Ovary (tissue), 9 donors: Measurements from ENCODE around the gene ACTG2. TPM values are rescaled to one million over a fixed set of nuclear protein-coding genes. Genes with fewer than 3 reads are reported as not detected.

Experiments
- DNase-seq, 5 donors: peaks; one replicate each; pipeline ENCODE4 v3.0.0-alpha.2; 2019 to 2020
- H3K27ac ChIP-seq, 2 donors: fragments of 200-600 bp; one replicate each; pipeline versions ENCODE4 v1.5.1 to v1.8.0; 2019 to 2022
- H3K27me3 ChIP-seq: fragments of 200-600 bp; one replicate; pipeline ENCODE4 v1.8.0; 2022
- H3K36me3 ChIP-seq: fragments of 200-600 bp; sonication (generic); one replicate; pipeline ENCODE4 v1.5.1; 2019
- H3K4me1 ChIP-seq: one replicate; pipeline ENCODE4 v1.8.1; 2013; ENCODE audit warnings: mild to moderate bottlenecking, moderate library complexity; ENCODE audit not compliant: insufficient read depth
- H3K4me3 ChIP-seq: fragments of 200-600 bp; sonication (generic); one replicate; pipeline ENCODE4 v1.5.1; 2017
- H3K9me3 ChIP-seq, 2 donors: fragments of 200-600 bp in 1 of 2; sonication (generic) in 1 of 2; one replicate each; pipeline versions ENCODE4 v1.5.1 to v1.8.1; 2013 to 2019; ENCODE audit warnings: mild to moderate bottlenecking in 1 of 2, moderate library complexity in 1 of 2
- CTCF ChIP-seq, 3 donors: fragments of 450-650 bp in 2 of 3; fragments of 200-600 bp in 1 of 3; IDR thresholded peaks; one replicate each; pipeline versions ENCODE4 v1.5.1 to v1.8.0; 2016 to 2022; ENCODE audit warnings: antibody characterized with exemption in 3 of 3, mild to moderate bottlenecking in 1 of 3
- EP300 ChIP-seq: sonication (generic); formaldehyde crosslinking; IDR thresholded peaks from one replicate; pipeline ENCODE4 v1.6.1; 2017; ENCODE audit warnings: antibody characterized with exemption
- POLR2A ChIP-seq: fragments of 450-650 bp; IDR thresholded peaks from one replicate; pipeline ENCODE4 v1.6.1; 2017; ENCODE audit warnings: antibody characterized with exemption, mild to moderate bottlenecking, moderate library complexity
- WGBS, 3 donors: extraction: QIAGEN DNeasy Blood & Tissue Kit in 1 of 3; methylation state at CpG; one replicate each; pipeline versions ENCODE4 v1.1.5 to v1.1.7; 2013 to 2017; 5-methylcytosine and 5-hydroxymethylcytosine counted together
- intact Hi-C, 4 donors: fragments of 100-400 bp; cut with DNase I; formaldehyde crosslinking; loops; one replicate each; pipeline versions ENCODE4 v1.11.0 to v1.15.1; 2022 to 2023
- polyA plus RNA-seq, 2 donors: library from polyadenylated mRNA; stranded (reverse); fragments of 200-250 nt in 1 of 2; fragments of 350-450 nt in 1 of 2; fragmentation: Illumina TruSeq in 1 of 2; extraction: RNeasy Lipid Tissue Mini Kit (QIAGEN cat#74804) in 1 of 2; gene quantifications; one replicate each; pipeline ENCODE4 v1.2.3, GENCODE V29; 2013 to 2014
- total RNA-seq, 7 donors: library from RNA; depleted of rRNA in 2 of 7; stranded (reverse); fragments of >200 nt in 2 of 7; fragmentation: NEBNext Ultra II Directional in 3 of 7; extraction: Animal tissue kit (Norgen Biotek cat#: 25700) in 3 of 7; gene quantifications; one replicate each; pipeline versions ENCODE4 v1.1.0 to v1.2.4, GENCODE V29; 2016 to 2023
- donor health status: DM: no; HTN: no; CAD: no; lungs with moderate emphysema.
- donor health status: DM: no; HTN: no; CAD: no.
- donor health status: Bipolar disorder and iron deficiency.
- donor health status: DM: yes; HTN: yes; CAD: no.
- donor health status: DM: no; HTN: no; CAD: no.
- donor health status: DM: yes; HTN: yes; CAD: no.

The ACTG2 gene
- total and polyA plus RNA-seq, 9 donors: 3.8 to 558 (median 49.6) TPM

DNA sequence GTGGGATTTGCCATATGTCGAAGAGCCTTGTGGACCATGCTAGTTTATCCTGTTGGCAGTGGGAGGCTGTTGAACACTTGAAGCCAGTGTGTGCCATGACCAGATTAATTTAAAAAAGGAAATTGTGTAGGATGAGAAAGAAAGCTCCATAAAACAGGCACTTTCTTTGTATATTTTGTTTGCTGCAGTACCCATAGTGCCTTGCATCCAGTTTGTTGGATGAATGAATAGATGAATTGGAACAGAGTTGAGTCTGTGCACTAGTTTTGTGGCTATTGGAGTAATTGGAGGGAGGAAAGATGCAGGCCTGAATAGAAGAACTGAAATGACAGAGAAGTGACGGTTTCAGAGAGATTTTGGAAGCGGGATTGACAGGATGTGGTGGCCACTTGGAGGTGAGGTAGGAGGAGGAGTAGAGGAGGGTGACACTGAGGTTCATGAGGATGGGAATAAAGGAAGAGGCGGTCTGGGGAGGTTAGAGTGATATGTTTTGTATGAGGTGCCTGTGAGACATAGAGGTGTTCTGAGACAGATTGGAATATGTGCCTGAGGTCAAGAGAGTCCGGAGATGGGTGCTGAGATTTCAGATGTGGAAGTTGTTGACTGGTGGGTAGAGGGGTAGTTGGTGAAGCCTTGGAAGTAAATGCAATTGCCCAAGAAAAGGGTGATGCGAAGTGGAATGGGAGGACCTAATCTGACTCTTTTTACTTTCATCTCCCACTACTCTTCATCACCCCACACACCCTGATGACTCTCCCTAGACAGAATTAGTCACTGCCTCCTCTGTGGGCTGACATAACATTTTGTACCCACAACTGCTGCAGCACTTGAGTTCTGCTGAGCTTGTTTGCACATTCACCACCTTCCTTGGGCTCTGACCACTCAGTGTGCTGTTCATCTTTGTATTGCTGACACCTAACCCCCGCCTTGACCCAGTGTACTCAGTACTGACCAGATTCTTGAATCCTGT is 39.0 kb downstream of the ACTG2 start:
- Histone ChIP-seq H3K36me3 (no peaks in the 10 kb centered on the region), H3K4me1 (peaks cover 4% of the 10 kb centered on the region), H3K9me3 (no peaks in the 10 kb centered on the region), H3K27me3 (no peaks in the 10 kb centered on the region), H3K27ac (no peak overlapping the region), H3K4me3 (no peak overlapping the region)
- DNase-seq: no peak
- intact Hi-C loops: no loop called here
- WGBS, 3 donors: 87 to 94% (median 93%) methylated on average over 7 of the region's 7 CpGs
- TF ChIP-seq EP300: no peak
- TF ChIP-seq CTCF (IDR thresholded peaks at IDR 0.05): no peak
- TF ChIP-seq POLR2A: no peak

DNA sequence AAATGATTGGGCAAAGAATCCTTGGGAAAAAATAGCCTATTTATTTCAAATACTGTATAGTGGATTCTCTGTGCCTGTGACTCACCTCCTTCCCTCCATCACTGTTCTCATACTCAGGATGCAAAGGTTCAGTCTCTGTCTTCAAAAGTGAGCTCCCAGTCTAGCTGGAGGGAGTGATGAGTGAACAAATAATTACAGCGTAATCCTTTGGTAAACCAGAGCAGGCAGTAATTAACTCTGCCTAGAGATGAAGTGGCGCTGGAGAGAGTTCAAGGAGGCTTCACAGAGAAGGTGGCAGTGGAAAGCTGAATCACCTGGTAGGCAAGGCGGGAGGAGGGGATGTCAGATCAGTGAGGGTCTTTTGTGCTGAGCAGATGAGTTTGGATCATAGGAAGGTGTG is 40.4 kb downstream of the ACTG2 start:
- Histone ChIP-seq H3K27me3 (no peaks in the 10 kb centered on the region), H3K9me3 (no peaks in the 10 kb centered on the region), H3K4me1 (peaks cover 8% of the 10 kb centered on the region), H3K27ac (no peak overlapping the region), H3K36me3 (no peaks in the 10 kb centered on the region), H3K4me3 (no peak overlapping the region)
- intact Hi-C loops: no loop called here
- 89 to 94% (median 93%) methylated on average over 3 of the region's 3 CpGs for WGBS, 3 donors
- DNase-seq: no peak
- TF ChIP-seq CTCF (IDR thresholded peaks at IDR 0.05): no peak

DNA sequence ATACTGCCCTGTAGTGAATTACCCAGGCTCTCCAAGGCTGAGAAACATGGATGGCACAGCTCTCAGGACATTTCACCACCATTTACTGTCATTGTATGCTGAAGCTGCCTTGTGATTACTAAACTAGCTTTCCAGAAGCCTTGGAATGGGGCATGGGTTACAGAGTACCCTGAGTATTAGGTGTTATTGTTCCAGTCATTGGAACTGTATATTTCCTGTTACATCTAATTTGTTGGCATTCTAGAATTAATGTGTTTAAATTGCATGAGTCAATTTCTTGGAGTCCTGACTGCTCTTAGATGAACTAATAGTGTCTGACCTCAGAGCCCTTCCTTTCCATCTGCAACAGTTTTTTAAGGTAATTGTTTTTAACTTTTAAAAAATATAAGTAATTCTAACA is 42.8 kb downstream of the ACTG2 start:
- Histone ChIP-seq H3K27ac (no peak overlapping the region), H3K9me3 (no peaks in the 10 kb centered on the region), H3K36me3 (no peaks in the 10 kb centered on the region), H3K27me3 (no peaks in the 10 kb centered on the region), H3K4me1 (peaks cover 5% of the 10 kb centered on the region), H3K4me3 (no peak overlapping the region)
- no peak for DNase-seq
- intact Hi-C loops: no loop called here
- TF ChIP-seq POLR2A: no peak
- no peak for TF ChIP-seq CTCF (IDR thresholded peaks at IDR 0.05)
- TF ChIP-seq EP300: no peak

DNA sequence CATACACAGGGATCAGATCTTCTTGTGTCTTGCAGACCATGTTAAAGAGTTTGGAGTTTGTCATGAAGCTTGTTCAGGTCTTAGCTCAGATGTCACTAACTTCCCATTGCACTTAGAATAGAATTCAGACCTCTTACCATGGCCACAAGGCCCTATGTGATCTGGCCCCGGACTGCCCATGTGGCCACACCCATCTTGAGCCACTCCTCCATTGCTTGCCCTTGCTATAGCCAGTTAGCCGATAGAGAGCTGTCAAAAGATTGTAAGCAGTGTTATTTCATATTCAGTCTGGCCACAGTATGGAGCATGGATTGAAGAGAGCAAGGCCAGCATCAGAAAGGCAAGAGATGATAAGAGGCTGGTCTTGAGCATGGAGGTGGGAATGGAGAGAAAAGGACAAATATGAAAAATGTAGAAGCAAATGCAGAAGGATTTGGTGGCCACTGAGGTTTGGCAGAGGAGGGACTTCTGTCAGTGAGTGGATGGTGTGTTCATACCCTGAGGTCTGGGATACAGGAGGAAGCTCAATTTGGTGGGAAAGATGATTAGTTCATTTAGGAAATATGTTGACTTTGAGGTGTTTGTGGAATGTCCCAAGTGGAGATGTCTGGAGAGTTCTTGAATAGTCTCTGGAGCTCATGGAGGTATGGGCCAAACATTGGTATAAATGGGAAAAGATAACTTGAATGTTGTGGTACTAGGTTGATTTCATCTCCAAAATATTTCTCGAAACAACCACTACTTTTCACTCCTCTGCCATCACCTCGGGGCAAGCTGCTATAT is 44.5 kb downstream of the ACTG2 start:
- DNase-seq: no peak
- Histone ChIP-seq H3K4me3 (no peak overlapping the region), H3K9me3 (no peaks in the 10 kb centered on the region), H3K27me3 (no peaks in the 10 kb centered on the region), H3K27ac (no peak overlapping the region), H3K36me3 (no peaks in the 10 kb centered on the region), H3K4me1 (peaks cover 8% of the 10 kb centered on the region)
- no peak for TF ChIP-seq POLR2A
- no peak for TF ChIP-seq CTCF (IDR thresholded peaks at IDR 0.05)
- TF ChIP-seq EP300: no peak
- 85 to 90% (median 88%) methylated on average over 4 of the region's 4 CpGs for WGBS, 3 donors
- intact Hi-C loops: no loop called here
